Measurements from ENCODE around the gene VAPA.

The VAPA gene
- 147 to 190 reads per million in 2 donors for total RNA-seq

GRCh38 chr18:9913526-9914333 lies at the start of gene VAPA:
TSS of gene VAPA (plus strand) at chr18:9914016. CDS start at chr18:9914257, 241 bp downstream.
- peak; percentile 81 to 98 (median 88) for DNase-seq

- no peak for DNase-seq
Measured at GRCh38 chr18:9865764-9866490, 47.9 kb upstream of the VAPA start.

GRCh38 chr18:9866627-9867026 lies 47.2 kb upstream of the VAPA start:
- DNase-seq, result no peak

- no peak for DNase-seq
Measured at GRCh38 chr18:9867071-9867594, 46.7 kb upstream of the VAPA start.

- DNase-seq, result no peak
Measured at GRCh38 chr18:9868857-9869714, 44.7 kb upstream of the VAPA start.

GRCh38 chr18:9869715-9870430 lies 43.9 kb upstream of the VAPA start:
- DNase-seq, result peak in 1 of 5 experiments; percentile 18

- DNase-seq, result no peak
Measured at GRCh38 chr18:9870431-9871008, 43.3 kb upstream of the VAPA start.

- DNase-seq, result no peak
Measured at GRCh38 chr18:9871244-9871746, 42.5 kb upstream of the VAPA start.

- DNase-seq, result no peak
Measured at GRCh38 chr18:9872823-9873222, 41.0 kb upstream of the VAPA start.

- DNase-seq, result no peak
Measured at GRCh38 chr18:9874728-9875127, 39.1 kb upstream of the VAPA start.

- DNase-seq, result no peak
Measured at GRCh38 chr18:9876212-9876866, 37.5 kb upstream of the VAPA start.

- DNase-seq, result peak in 1 of 5 experiments; percentile 75
Measured at GRCh38 chr18:9876867-9877654, 36.8 kb upstream of the VAPA start.

GRCh38 chr18:9877655-9878014 lies 36.2 kb upstream of the VAPA start:
- no peak for DNase-seq

GRCh38 chr18:9878095-9878494 lies 35.7 kb upstream of the VAPA start:
- no peak for DNase-seq

GRCh38 chr18:9878783-9879242 lies 35.0 kb upstream of the VAPA start:
- no peak for DNase-seq

GRCh38 chr18:9884090-9884489 lies 29.7 kb upstream of the VAPA start:
- no peak for DNase-seq

GRCh38 chr18:9884532-9885140 lies 29.2 kb upstream of the VAPA start:
- DNase-seq, result no peak

- no peak for DNase-seq
Measured at GRCh38 chr18:9885170-9886004, 28.4 kb upstream of the VAPA start, which contains the start of gene TXNDC2. TSS of gene TXNDC2 (plus strand) at chr18:9885973. CDS start at chr18:9886681, 708 bp downstream.

- DNase-seq, result no peak
Measured at GRCh38 chr18:9886005-9886348, 27.8 kb upstream of the VAPA start.
